Measurements from ENCODE around the gene PSME4.

The PSME4 gene

GRCh38 chr2:53820711-53821110, 150.1 kb downstream of the PSME4 start:
- no peak overlapping the region for H4K5ac ChIP-seq (ENCODE audit: low read length)
- H3K9ac ChIP-seq (ENCODE audit: low read length), result no peak overlapping the region
- no peak overlapping the region for H2BK120ac ChIP-seq (ENCODE audit: low read depth, low read length)
- no peaks in the 10 kb centered on the region for H3K79me2 ChIP-seq (ENCODE audit: control insufficient read depth, insufficient read depth, low read length)
- H3K4me2 ChIP-seq (ENCODE audit: low read length), result no peak overlapping the region
- H4K8ac ChIP-seq (ENCODE audit: low read depth, low read length), result no peak overlapping the region
- no peak for DNase-seq
- H3K23ac ChIP-seq (ENCODE audit: low read length), result no peak overlapping the region
- H3K36me3 ChIP-seq (ENCODE audit: control insufficient read depth, insufficient read depth, low read length), result no peaks in the 10 kb centered on the region
- no peak overlapping the region for H3K4me3 ChIP-seq (ENCODE audit: low read length)
- no peak overlapping the region for H2BK15ac ChIP-seq (replicated peaks; ENCODE audit: low read depth)
- H3K18ac ChIP-seq (ENCODE audit: low read length), result no peak overlapping the region
- no peak overlapping the region for H3K56ac ChIP-seq (ENCODE audit: low read length)
- no peaks in the 10 kb centered on the region for H3K79me1 ChIP-seq (ENCODE audit: low read length)
- no CpG with 5 or more reads among the region's 4 CpGs for WGBS (ENCODE audit: extremely low coverage, insufficient coverage, low lambda C conversion rate)
- H3K4ac ChIP-seq (ENCODE audit: low read depth, low read length), result no peak overlapping the region
- no peaks in the 10 kb centered on the region for H3K27me3 ChIP-seq (ENCODE audit: insufficient read depth, low read length, poor library complexity)
- no peaks in the 10 kb centered on the region for H3K4me1 ChIP-seq (ENCODE audit: control insufficient read depth, low read depth, low read length)
- H3K27ac ChIP-seq (ENCODE audit: low read depth, low read length), result no peak overlapping the region
- H2AK5ac ChIP-seq (ENCODE audit: low read length), result no peak overlapping the region
- no peak overlapping the region for H2BK5ac ChIP-seq (ENCODE audit: low read length)

- Histone ChIP-seq H2BK15ac (replicated peaks; ENCODE audit: low read depth) (no peak overlapping the region), H3K27ac (ENCODE audit: low read depth, low read length) (no peak overlapping the region), H3K56ac (ENCODE audit: low read length) (no peak overlapping the region)
Measured at GRCh38 chr2:53820048-53820447, 150.7 kb downstream of the PSME4 start.

GRCh38 chr2:53819634-53820033, 151.2 kb downstream of the PSME4 start:
- H2BK15ac ChIP-seq (replicated peaks; ENCODE audit: low read depth), result no peak overlapping the region
- H3K23ac ChIP-seq (ENCODE audit: low read length), result no peak overlapping the region
- H3K4me2 ChIP-seq (ENCODE audit: low read length), result no peak overlapping the region
- no peak overlapping the region for H3K9ac ChIP-seq (ENCODE audit: low read length)
- H3K79me2 ChIP-seq (ENCODE audit: control insufficient read depth, insufficient read depth, low read length), result no peaks in the 10 kb centered on the region
- H3K4me1 ChIP-seq (ENCODE audit: control insufficient read depth, low read depth, low read length), result no peaks in the 10 kb centered on the region
- no peak overlapping the region for H3K56ac ChIP-seq (ENCODE audit: low read length)
- H2AK5ac ChIP-seq (ENCODE audit: low read length), result no peak overlapping the region
- H3K18ac ChIP-seq (ENCODE audit: low read length), result no peak overlapping the region
- no peak overlapping the region for H3K27ac ChIP-seq (ENCODE audit: low read depth, low read length)
- H4K8ac ChIP-seq (ENCODE audit: low read depth, low read length), result no peak overlapping the region
- no CpG with 5 or more reads among the region's 4 CpGs for WGBS (ENCODE audit: extremely low coverage, insufficient coverage, low lambda C conversion rate)
- H3K79me1 ChIP-seq (ENCODE audit: low read length), result no peaks in the 10 kb centered on the region
- no peak overlapping the region for H3K4me3 ChIP-seq (ENCODE audit: low read length)
- no peak overlapping the region for H4K5ac ChIP-seq (ENCODE audit: low read length)
- no peak for DNase-seq
- H2BK5ac ChIP-seq (ENCODE audit: low read length), result no peak overlapping the region
- no peaks in the 10 kb centered on the region for H3K36me3 ChIP-seq (ENCODE audit: control insufficient read depth, insufficient read depth, low read length)
- no peak overlapping the region for H2BK120ac ChIP-seq (ENCODE audit: low read depth, low read length)
- H3K4ac ChIP-seq (ENCODE audit: low read depth, low read length), result no peak overlapping the region
- no peaks in the 10 kb centered on the region for H3K27me3 ChIP-seq (ENCODE audit: insufficient read depth, low read length, poor library complexity)

More at GRCh38 chr2:53820048-53820447, 150.7 kb downstream of the PSME4 start:
- Histone ChIP-seq H3K79me2 (ENCODE audit: control insufficient read depth, insufficient read depth, low read length) (no peaks in the 10 kb centered on the region), H3K79me1 (ENCODE audit: low read length) (no peaks in the 10 kb centered on the region), H3K4me2 (ENCODE audit: low read length) (no peak overlapping the region), H3K4ac (ENCODE audit: low read depth, low read length) (no peak overlapping the region), H3K27me3 (ENCODE audit: insufficient read depth, low read length, poor library complexity) (no peaks in the 10 kb centered on the region), H2AK5ac (ENCODE audit: low read length) (no peak overlapping the region), H3K18ac (ENCODE audit: low read length) (no peak overlapping the region), H4K8ac (ENCODE audit: low read depth, low read length) (no peak overlapping the region), H3K9ac (ENCODE audit: low read length) (no peak overlapping the region), H4K5ac (ENCODE audit: low read length) (no peak overlapping the region), H3K36me3 (ENCODE audit: control insufficient read depth, insufficient read depth, low read length) (no peaks in the 10 kb centered on the region), H3K4me1 (ENCODE audit: control insufficient read depth, low read depth, low read length) (no peaks in the 10 kb centered on the region), H2BK120ac (ENCODE audit: low read depth, low read length) (no peak overlapping the region), H3K23ac (ENCODE audit: low read length) (no peak overlapping the region), H2BK5ac (ENCODE audit: low read length) (no peak overlapping the region), H3K4me3 (ENCODE audit: low read length) (no peak overlapping the region)
- no peak for DNase-seq
- no CpG with 5 or more reads among the region's 9 CpGs for WGBS (ENCODE audit: extremely low coverage, insufficient coverage, low lambda C conversion rate)

GRCh38 chr2:53818854-53819435, 151.8 kb downstream of the PSME4 start:
- no peak overlapping the region for H3K56ac ChIP-seq (ENCODE audit: low read length)
- no peak overlapping the region for H3K23ac ChIP-seq (ENCODE audit: low read length)
- no peaks in the 10 kb centered on the region for H3K79me2 ChIP-seq (ENCODE audit: control insufficient read depth, insufficient read depth, low read length)
- H2AK5ac ChIP-seq (ENCODE audit: low read length), result no peak overlapping the region
- H2BK5ac ChIP-seq (ENCODE audit: low read length), result no peak overlapping the region
- no peak overlapping the region for H2BK15ac ChIP-seq (replicated peaks; ENCODE audit: low read depth)
- no peak for DNase-seq
- no peak overlapping the region for H3K27ac ChIP-seq (ENCODE audit: low read depth, low read length)
- no peak overlapping the region for H3K9ac ChIP-seq (ENCODE audit: low read length)
- no peaks in the 10 kb centered on the region for H3K27me3 ChIP-seq (ENCODE audit: insufficient read depth, low read length, poor library complexity)
- H3K79me1 ChIP-seq (ENCODE audit: low read length), result no peaks in the 10 kb centered on the region
- no peaks in the 10 kb centered on the region for H3K36me3 ChIP-seq (ENCODE audit: control insufficient read depth, insufficient read depth, low read length)
- H4K5ac ChIP-seq (ENCODE audit: low read length), result no peak overlapping the region
- no CpG with 5 or more reads among the region's 3 CpGs for WGBS (ENCODE audit: extremely low coverage, insufficient coverage, low lambda C conversion rate)
- H3K4me3 ChIP-seq (ENCODE audit: low read length), result no peak overlapping the region
- no peak overlapping the region for H3K4me2 ChIP-seq (ENCODE audit: low read length)
- no peak overlapping the region for H3K18ac ChIP-seq (ENCODE audit: low read length)
- H4K8ac ChIP-seq (ENCODE audit: low read depth, low read length), result no peak overlapping the region
- no peaks in the 10 kb centered on the region for H3K4me1 ChIP-seq (ENCODE audit: control insufficient read depth, low read depth, low read length)
- H3K4ac ChIP-seq (ENCODE audit: low read depth, low read length), result no peak overlapping the region
- no peak overlapping the region for H2BK120ac ChIP-seq (ENCODE audit: low read depth, low read length)

Small RNA genes lying within 50 kb of the gene (small RNA-seq; reads per million reads assigned to genes)
- gene MIR3682 (ENCODE audit: insufficient read depth), result 0.72 reads per million
